ENCODE data around the gene DNAH10. TPM values are rescaled to one million over a fixed set of nuclear protein-coding genes. Genes with fewer than 3 reads are reported as not detected.

The DNAH10 gene
- total RNA-seq, 2 experiments from 2014 or later: 0.11 to 0.19 TPM

DNA sequence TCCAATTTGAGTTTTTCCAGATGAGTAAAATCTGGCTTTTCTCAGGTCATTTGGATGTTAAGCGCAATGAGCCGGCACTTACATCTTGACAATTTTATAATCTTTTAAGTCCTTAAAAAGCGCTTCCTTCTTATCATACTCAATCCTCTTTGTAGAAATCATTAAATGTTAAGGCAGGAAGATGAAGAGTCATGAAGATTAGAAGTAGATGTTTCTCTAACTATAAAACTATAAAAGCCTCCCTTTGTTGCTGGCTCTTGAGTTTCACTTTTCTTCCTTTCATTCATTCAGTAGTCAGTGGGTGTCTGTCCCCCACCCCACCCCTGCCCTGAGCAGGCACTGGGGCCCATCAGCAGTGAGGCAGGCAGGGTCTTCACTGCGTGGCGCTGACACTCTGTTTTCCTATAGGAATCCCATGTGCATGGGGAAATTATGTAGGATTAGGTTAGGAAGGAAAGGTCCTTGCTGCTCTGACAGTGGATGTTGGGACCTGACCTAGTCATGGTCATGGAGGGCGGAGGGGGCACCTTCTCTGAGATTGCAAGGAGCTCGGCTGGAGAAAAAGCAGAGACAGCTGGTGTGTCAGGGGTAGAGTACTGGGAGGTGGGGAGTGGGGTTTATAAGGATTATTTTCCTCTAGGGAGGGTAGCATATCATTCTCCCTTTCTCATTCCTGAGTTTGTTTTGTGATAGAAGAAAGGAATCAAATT lies 144.8 kb downstream of the DNAH10 start:
- Histone ChIP-seq H3K9me3 (ENCODE audit: low read length) (no peaks in the 10 kb centered on the region), H3K4me2 (ENCODE audit: low read length) (no peak overlapping the region), H3K27ac (ENCODE audit: low read depth, low read length, poor library complexity, severe bottlenecking) (no peak overlapping the region), H3K79me2 (ENCODE audit: insufficient read depth, low read depth, low read length) (no peaks in the 10 kb centered on the region), H4K20me1 (ENCODE audit: insufficient read depth, low read length) (no peaks in the 10 kb centered on the region), H3K36me3 (ENCODE audit: insufficient read depth, low read length) (no peaks in the 10 kb centered on the region), H3K4me1 (ENCODE audit: insufficient read depth, low read length, poor library complexity, severe bottlenecking) (no peaks in the 10 kb centered on the region), H2AFZ (ENCODE audit: low read length) (no peak overlapping the region), H3K9me2 (ENCODE audit: insufficient read depth, low read length) (no peaks in the 10 kb centered on the region), H3K4me3 (ENCODE audit: low read depth, low read length, poor library complexity, severe bottlenecking) (no peak overlapping the region)
- intact Hi-C loops (cut with micrococcal nuclease; ENCODE audit: unreplicated experiment): loop anchor here (5.0 kb wide), 1 partner anchor 125 kb away; no protein-coding TSS in a partner anchor
- no TSS peak for BruUV-seq (replicated peaks)
- TF ChIP-seq, protein P1, sequence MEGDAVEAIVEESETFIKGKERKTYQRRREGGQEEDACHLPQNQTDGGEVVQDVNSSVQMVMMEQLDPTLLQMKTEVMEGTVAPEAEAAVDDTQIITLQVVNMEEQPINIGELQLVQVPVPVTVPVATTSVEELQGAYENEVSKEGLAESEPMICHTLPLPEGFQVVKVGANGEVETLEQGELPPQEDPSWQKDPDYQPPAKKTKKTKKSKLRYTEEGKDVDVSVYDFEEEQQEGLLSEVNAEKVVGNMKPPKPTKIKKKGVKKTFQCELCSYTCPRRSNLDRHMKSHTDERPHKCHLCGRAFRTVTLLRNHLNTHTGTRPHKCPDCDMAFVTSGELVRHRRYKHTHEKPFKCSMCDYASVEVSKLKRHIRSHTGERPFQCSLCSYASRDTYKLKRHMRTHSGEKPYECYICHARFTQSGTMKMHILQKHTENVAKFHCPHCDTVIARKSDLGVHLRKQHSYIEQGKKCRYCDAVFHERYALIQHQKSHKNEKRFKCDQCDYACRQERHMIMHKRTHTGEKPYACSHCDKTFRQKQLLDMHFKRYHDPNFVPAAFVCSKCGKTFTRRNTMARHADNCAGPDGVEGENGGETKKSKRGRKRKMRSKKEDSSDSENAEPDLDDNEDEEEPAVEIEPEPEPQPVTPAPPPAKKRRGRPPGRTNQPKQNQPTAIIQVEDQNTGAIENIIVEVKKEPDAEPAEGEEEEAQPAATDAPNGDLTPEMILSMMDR (conservative IDR thresholded peaks at IDR 0.05; ENCODE audit: low read length): no peak
- no peak for TF ChIP-seq EZH2phosphoT487 (IDR thresholded peaks at IDR 0.05; ENCODE audit: borderline replicate concordance, low read depth, low read length)
- ChIA-PET POLR2A (no interaction called here), CTCF (ENCODE audit: unreplicated experiment) (no interaction called here)
- no peak for DNase-seq (ENCODE audit: low spot score)

DNA sequence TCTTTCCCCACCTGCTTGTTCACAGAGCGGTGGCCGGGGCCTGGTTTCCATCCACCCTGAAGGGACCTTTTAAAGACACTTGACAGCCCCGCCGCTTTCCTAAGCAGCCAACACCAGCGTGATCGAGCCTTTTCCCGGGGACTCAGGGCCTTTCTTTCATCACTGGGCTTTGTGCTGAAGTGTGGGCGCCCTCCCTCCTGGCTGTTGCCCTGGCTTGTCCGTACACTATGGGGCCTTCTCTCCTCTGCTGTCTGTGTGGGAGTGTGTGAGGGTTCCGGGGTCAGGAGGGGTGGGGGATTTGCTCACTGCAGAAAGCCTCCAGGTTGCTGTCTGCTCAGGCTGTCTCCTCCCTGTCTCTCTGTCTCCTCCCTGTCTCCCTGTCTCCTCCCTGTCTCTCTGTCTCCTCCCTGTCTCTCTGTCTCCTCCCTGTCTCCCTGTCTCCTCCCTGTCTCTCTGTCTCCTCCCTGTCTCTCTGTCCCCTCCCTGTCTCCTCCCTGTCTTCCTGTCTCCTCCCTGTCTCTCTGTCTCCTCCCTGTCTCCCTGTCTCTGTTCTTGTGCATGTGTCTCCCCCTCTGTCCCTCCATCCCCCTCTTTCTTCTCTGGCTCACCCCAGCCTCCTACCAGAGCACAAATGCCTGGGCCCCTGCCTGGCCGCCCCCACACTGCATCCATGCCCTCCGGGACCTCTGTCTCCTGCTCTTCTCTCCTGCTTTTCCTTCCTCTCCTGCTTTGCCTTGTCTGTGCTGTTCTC lies 145.8 kb downstream of the DNAH10 start:
- intact Hi-C loops (cut with micrococcal nuclease; ENCODE audit: unreplicated experiment): loop anchor here (5.0 kb wide), 1 partner anchor 124 kb away; no protein-coding TSS in a partner anchor
- ChIA-PET CTCF (ENCODE audit: unreplicated experiment) (no interaction called here), POLR2A (no interaction called here)
- no peaks in the 10 kb centered on the region for H3K36me3 ChIP-seq (ENCODE audit: insufficient read depth, low read length)
- TF ChIP-seq, protein P1 (conservative IDR thresholded peaks at IDR 0.05; ENCODE audit: low read length): no peak
- H3K27ac ChIP-seq (ENCODE audit: low read depth, low read length, poor library complexity, severe bottlenecking): no peak overlapping the region
- no peak overlapping the region for H3K4me2 ChIP-seq (ENCODE audit: low read length)
- no peaks in the 10 kb centered on the region for H3K79me2 ChIP-seq (ENCODE audit: insufficient read depth, low read depth, low read length)
- H3K9me3 ChIP-seq (ENCODE audit: low read length): no peaks in the 10 kb centered on the region
- DNase-seq (ENCODE audit: low spot score): no peak
- no peaks in the 10 kb centered on the region for H3K9me2 ChIP-seq (ENCODE audit: insufficient read depth, low read length)
- no peak overlapping the region for H3K4me3 ChIP-seq (ENCODE audit: low read depth, low read length, poor library complexity, severe bottlenecking)
- H2AFZ ChIP-seq (ENCODE audit: low read length): no peak overlapping the region
- H4K20me1 ChIP-seq (ENCODE audit: insufficient read depth, low read length): no peaks in the 10 kb centered on the region
- no TSS peak for BruUV-seq (replicated peaks)
- H3K4me1 ChIP-seq (ENCODE audit: insufficient read depth, low read length, poor library complexity, severe bottlenecking): no peaks in the 10 kb centered on the region
